SIG-M5 (cell line): Measurements from ENCODE around the gene SIAH2.

Experiments
- DNase-seq: peaks from one replicate; lab custom pipeline; 2025; lab: John Stamatoyannopoulos, UW

Gene SIAH2

DNA sequence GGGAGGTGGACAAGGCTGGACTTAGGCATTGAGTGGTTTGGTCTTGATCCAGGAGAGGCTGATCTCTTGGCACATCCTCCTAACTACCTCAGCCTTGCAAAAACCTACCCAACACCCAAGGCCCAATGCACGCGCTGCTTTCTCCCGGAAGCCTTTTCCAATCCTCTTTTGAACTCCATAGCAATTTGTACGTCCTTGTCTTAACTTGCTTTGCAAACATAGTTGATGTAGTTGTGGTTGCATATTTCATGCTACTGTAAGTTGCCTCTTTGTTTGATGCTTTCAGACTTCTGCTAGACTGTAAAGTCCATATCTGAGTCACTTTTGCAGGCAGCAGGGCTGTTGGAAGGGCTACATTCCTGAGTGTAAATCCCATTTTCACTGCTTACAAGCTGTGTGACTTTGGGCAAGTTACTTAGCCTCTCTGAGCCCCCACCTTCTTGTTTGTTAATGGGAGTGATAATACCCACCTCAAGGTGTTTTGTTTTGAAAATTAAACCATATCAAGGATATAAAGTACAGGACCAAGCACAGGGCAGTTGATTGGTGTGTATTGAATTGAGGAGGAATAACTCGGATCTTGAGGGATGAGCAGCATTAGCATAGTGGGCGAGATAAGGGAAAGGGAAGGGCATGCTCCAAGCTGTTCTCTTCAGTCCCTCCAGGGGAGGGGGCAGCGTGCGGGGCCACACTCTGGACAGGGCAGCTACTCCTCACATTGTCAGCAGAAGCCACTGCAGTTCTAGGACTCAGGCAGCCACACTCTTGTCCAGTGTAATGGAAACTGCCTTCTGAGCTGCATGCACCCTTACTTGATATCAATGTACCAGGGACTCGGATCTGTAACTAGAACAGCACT is 28.8 kb downstream of the SIAH2 start:
- DNase-seq = no peak

- DNase-seq = no peak
Observed at GRCh38 chr3:150733373-150733935, 29.5 kb downstream of the SIAH2 start.

DNA sequence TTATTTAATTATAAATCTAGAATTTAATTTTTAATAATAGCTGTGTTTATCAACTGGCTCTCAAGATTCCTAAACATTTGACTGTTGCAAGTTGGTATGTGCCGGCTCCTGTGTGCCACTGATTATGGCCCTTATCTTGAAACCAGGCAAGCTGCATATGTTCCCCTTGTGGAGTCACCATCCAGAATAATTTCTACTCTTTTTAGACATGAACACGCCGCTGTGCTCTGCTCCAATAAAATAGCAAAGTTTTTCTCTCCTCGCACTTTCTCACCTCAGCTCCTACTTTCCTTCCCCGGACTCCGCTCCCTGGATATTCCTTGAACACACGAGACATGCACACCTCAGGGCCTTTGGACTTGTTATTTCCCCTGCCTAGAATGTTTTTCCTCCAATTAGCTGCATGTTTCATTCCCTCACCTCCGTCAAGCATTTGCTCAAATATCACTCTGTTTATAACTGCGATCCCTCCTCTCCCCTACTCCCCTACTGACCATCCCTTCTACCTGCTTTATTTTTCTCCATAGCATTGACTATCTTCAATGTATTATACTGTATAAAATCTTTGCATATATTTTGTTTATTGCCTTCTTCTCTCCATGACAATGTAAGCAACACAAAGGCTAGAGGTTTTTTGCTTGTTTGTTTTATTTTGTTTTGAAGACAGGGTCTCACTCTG is 33.1 kb downstream of the SIAH2 start:
- no peak for DNase-seq

- no peak for DNase-seq
Observed at GRCh38 chr3:150727653-150728502, 35.1 kb downstream of the SIAH2 start.

DNA sequence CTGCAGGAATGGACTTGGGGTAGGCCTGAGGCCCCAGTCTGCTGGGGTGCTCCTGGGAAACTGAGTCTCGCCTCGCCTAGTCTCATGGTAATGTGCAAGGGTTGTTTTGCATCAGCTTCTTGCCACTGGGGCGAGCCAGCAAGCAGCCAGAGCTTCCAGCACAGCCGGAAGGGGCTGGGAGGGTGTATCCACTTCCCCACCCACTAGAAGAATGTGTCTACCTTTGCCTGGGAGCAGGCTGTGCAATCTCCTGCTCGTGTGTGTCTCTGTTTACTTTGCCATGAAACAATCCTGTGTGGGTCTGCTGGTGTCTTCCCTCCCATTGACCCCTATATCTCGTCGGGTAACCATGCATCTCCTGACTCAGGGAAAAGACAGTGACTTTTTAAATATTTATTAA is 37.4 kb downstream of the SIAH2 start:
- no peak for DNase-seq

DNA sequence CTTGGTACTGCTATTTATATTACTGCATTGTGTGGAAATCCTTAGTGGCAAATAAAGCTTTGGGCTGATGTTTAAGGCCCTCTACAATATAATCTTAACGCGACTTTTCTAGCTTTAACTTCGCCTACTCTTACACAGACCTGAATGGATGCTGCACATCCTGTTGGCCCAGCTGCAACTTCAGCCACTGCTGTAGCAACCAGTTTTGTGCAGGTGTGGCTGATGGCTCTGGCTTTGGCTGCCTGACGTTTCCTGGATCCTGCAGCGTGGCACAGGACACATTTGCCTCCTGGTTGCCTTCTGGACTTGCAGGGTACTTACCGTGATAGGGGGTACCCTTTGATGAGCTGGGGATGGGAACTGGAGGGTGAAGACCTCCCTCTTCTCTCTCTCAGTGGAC is 39.0 kb downstream of the SIAH2 start:
- DNase-seq = no peak

GRCh38 chr3:150722267-150722666 is 40.7 kb downstream of the SIAH2 start:
- DNase-seq = no peak

- DNase-seq = peak; percentile 35
Observed at GRCh38 chr3:150721285-150722130, 41.5 kb downstream of the SIAH2 start.

DNA sequence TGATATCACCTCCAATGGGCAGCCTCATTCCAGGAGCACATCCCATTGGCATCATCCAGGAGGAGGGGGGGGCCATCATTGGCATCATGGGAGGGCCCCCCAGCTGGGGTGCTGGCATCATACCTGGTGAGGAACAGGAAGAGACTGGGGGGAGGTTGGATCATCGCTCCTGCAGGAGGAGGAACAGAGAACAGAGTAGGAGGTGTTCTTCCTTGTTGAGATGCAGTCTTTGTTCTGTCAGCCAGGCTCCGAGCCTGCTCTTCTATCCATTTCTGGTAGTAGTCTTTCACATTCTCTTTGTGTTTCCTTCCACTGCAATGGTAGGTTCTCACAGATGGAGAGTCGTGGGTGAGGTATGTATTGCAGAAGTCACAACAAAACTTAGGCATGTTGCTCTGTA is 42.5 kb downstream of the SIAH2 start:
- no peak for DNase-seq

GRCh38 chr3:150710097-150710496 is 52.9 kb downstream of the SIAH2 start:
- DNase-seq = no peak

- peak; percentile 11 for DNase-seq
Observed at GRCh38 chr3:150703756-150704344, 59.1 kb downstream of the SIAH2 start, which contains the start of gene ERICH6. ERICH6 (minus strand) TSS chr3:150703920; CDS start chr3:150703898, 22 bp downstream.

- DNase-seq = no peak
Observed at GRCh38 chr3:150703299-150703755, 59.6 kb downstream of the SIAH2 start.

DNA sequence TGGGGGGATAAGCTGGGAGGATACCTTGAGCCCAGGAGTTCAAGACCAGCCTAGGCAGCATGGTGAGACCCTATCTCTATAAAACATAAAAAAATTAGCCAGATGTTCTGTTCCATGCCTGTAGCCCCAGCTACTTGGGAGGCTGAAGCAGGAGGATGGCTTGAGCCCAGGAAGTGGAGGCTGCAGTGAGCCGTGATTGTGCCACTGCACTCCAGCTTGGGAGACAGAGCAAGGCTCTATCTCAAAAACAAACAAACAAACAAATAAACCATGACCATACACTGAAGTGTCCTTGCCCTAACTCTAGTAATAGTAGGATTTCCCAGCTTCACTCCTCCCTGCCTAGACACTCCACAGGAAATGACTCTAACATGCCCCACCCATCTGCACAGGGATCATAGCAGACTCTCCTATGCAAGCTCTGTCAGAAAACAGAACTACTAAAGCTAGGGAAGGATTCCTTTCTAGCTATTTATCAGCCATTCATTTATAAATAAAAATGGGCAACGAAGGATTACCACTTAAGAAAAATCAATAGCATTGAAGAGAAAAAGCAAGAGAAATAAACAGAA is 63.8 kb downstream of the SIAH2 start:
- DNase-seq = no peak

DNA sequence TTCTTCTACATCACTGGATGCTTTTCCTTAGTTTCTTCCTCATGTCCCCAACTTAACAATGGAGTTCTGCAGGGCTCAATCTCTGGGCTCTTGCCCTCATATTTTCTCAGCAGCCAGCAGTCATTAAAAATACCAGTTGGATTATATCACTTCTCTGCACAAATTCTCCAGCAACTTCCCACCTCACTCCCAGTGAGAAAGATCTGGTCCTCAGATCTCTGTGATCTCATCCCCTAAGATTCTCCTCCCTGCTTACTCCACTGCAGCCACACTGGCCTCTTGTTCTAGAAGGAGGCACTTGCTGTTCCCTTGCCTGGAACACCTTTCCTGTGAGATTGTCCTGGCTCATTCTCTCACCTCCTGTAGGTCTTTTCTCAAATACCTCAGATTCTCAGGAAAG is 65.3 kb downstream of the SIAH2 start:
- DNase-seq = no peak

DNA sequence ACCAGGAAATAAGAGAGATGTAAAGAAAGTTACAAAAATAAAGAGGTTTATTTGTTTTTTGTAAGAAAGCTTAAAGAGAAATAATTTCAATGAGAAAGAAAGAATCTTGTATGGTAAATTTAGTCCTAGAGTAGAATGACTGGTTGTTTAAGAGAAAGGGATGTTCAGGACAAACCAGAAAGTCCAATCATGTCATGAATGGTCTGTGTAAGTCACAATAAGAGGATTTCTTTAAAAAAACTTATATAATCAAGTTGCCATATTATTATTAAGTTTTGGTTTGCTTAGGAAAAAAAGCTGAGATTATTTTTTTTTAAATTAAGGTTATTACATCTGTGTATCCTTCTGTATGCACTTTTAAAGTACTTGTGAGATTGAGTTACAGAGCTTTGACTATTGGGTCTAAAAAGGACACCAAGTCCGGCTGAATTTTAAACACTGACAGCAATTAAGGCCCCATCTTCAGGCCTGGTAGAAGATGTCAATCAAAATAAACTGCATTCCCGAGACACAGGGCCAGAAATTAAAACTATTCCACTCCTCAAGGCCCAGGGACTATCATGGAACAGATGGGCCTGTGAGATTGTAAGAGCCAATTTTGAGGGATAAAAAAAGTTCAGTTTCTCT is 71.4 kb downstream of the SIAH2 start:
- DNase-seq = no peak
